Upper lobe of left lung (tissue), 6 donors: ENCODE results near the gene PPP2R5E. TPM values are rescaled to one million over a fixed set of nuclear protein-coding genes. Genes with fewer than 3 reads are reported as not detected.

Source experiments
- ATAC-seq, 2 donors: fragments of 200-7000 bp; cut with Tn5 transposase; one replicate each; pipeline ENCODE4 v1.9.1; 2022; ENCODE audit warnings: mild to moderate bottlenecking in 2 of 2, moderate library complexity in 2 of 2; ENCODE audit not compliant: low FRiP score in 2 of 2
- DNase-seq, 2 donors: peaks; one replicate each; pipeline ENCODE4 v3.0.0-alpha.2; 2019 to 2020
- H3K27ac ChIP-seq, 4 donors: fragments of 200-600 bp; sonication (generic); one replicate each; pipeline ENCODE4 v1.5.1; 2016 to 2019
- H3K27me3 ChIP-seq, 4 donors: fragments of 200-600 bp; sonication (generic); one replicate each; pipeline ENCODE4 v1.5.1; 2017 to 2019
- H3K36me3 ChIP-seq, 4 donors: fragments of 200-600 bp; sonication (generic); one replicate each; pipeline ENCODE4 v1.5.1; 2016 to 2019
- H3K4me1 ChIP-seq, 4 donors: fragments of 200-600 bp; sonication (generic); one replicate each; pipeline ENCODE4 v1.5.1; 2018 to 2019
- H3K4me3 ChIP-seq, 4 donors: fragments of 200-600 bp; sonication (generic); one replicate each; pipeline ENCODE4 v1.5.1; 2017 to 2019; ENCODE audit warnings: mild to moderate bottlenecking in 2 of 4, moderate library complexity in 1 of 4
- H3K9me3 ChIP-seq, 4 donors: fragments of 200-600 bp; sonication (generic); one replicate each; pipeline ENCODE4 v1.5.1; 2018 to 2019
- CTCF ChIP-seq, 6 experiments: fragments of 450-650 bp in 4 of 6; fragments of 200-600 bp in 2 of 6; sonication (generic) in 2 of 6; IDR thresholded peaks; one replicate each; pipeline ENCODE4 v1.5.1; 2016 to 2019; ENCODE audit warnings: antibody characterized with exemption in 6 of 6
- EP300 ChIP-seq, 4 donors: sonication (generic); formaldehyde crosslinking; IDR thresholded peaks; one replicate each; pipeline ENCODE4 v1.5.1; 2017; ENCODE audit warnings: antibody characterized with exemption in 4 of 4, control low read depth in 2 of 4
- POLR2A ChIP-seq, 4 donors: fragments of 450-650 bp; IDR thresholded peaks; one replicate each; pipeline ENCODE4 v1.5.1; 2016 to 2017; ENCODE audit warnings: antibody characterized with exemption in 4 of 4, mild to moderate bottlenecking in 2 of 4
- POLR2AphosphoS5 ChIP-seq, 2 donors: sonication (generic); formaldehyde crosslinking; IDR thresholded peaks; one replicate each; pipeline ENCODE4 v1.5.1; 2017; ENCODE audit warnings: antibody characterized with exemption in 2 of 2
- WGBS, 2 donors: methylation state at CpG; one replicate each; pipeline ENCODE4 v1.1.5; 2017 to 2018; 5-methylcytosine and 5-hydroxymethylcytosine counted together
- total RNA-seq, 6 donors: library from RNA; depleted of rRNA in 4 of 6; stranded (reverse); fragments of >200 nt in 4 of 6; gene quantifications; one replicate each; pipeline versions ENCODE4 v1.1.0 to v1.2.1, GENCODE V29; 2016 to 2021
- donor health status: DM: no; HTN: no; CAD: no; lungs with moderate emphysema.
- donor health status: DM: no; HTN: yes; CAD: no; lungs with severe emphysema.

Gene PPP2R5E
- total RNA-seq, 6 donors from 2014 or later = 10.1 to 42.4 (median 34.5) TPM

GRCh38 chr14:63426838-63427352, 116.3 kb downstream of the PPP2R5E start:
- WGBS, 2 donors = 95 to 96% methylated on average over 6 of the region's 6 CpGs
- TF ChIP-seq CTCF (IDR thresholded peaks at IDR 0.05) (no peak), POLR2AphosphoS5 (IDR thresholded peaks at IDR 0.05) (no peak), EP300 (IDR thresholded peaks at IDR 0.05) (no peak), POLR2A (IDR thresholded peaks at IDR 0.05) (no peak)
- ATAC-seq (no peak), DNase-seq (no peak)
- no peaks in the 10 kb centered on the region for H3K9me3 ChIP-seq
- no peak overlapping the region for H3K27ac ChIP-seq
- peaks cover 0 to 13% (median 7%) of the 10 kb centered on the region in 4 donors for H3K4me1 ChIP-seq
- peaks cover 0 to 2% (median 0%) of the 10 kb centered on the region in 4 donors for H3K36me3 ChIP-seq
- H3K4me3 ChIP-seq = no peak overlapping the region
- H3K27me3 ChIP-seq = no peaks in the 10 kb centered on the region

- Histone ChIP-seq H3K36me3 (peaks cover 0 to 22% (median 2%) of the 10 kb centered on the region in 4 donors), H3K27ac (no peak overlapping the region), H3K4me3 (no peak overlapping the region), H3K27me3 (no peaks in the 10 kb centered on the region), H3K4me1 (peaks cover 0 to 5% (median 0%) of the 10 kb centered on the region in 4 donors), H3K9me3 (no peaks in the 10 kb centered on the region)
- DNase-seq (no peak), ATAC-seq (no peak)
- TF ChIP-seq POLR2AphosphoS5 (IDR thresholded peaks at IDR 0.05) = no peak
- TF ChIP-seq CTCF (IDR thresholded peaks at IDR 0.05) = no peak
- no peak for TF ChIP-seq POLR2A (IDR thresholded peaks at IDR 0.05)
- WGBS, 2 donors = 93 to 98% methylated on average over 4 of the region's 4 CpGs
Measured at GRCh38 chr14:63423889-63424288, 119.3 kb downstream of the PPP2R5E start.

- WGBS, 2 donors = 85 to 92% methylated on average over 2 of the region's 2 CpGs
- no peak overlapping the region for H3K4me3 ChIP-seq
- H3K27ac ChIP-seq = no peak overlapping the region
- H3K9me3 ChIP-seq = no peaks in the 10 kb centered on the region
- peaks cover 0 to 22% (median 2%) of the 10 kb centered on the region in 4 donors for H3K36me3 ChIP-seq
- TF ChIP-seq POLR2A (IDR thresholded peaks at IDR 0.05) (no peak), CTCF (IDR thresholded peaks at IDR 0.05) (no peak), POLR2AphosphoS5 (IDR thresholded peaks at IDR 0.05) (no peak), EP300 (IDR thresholded peaks at IDR 0.05) (no peak)
- no peaks in the 10 kb centered on the region for H3K27me3 ChIP-seq
- peaks cover 0 to 4% (median 0%) of the 10 kb centered on the region in 4 donors for H3K4me1 ChIP-seq
- no peak for ATAC-seq
- no peak for DNase-seq
Measured at GRCh38 chr14:63423381-63423780, 119.8 kb downstream of the PPP2R5E start.

GRCh38 chr14:63421919-63422318, 121.3 kb downstream of the PPP2R5E start:
- H3K36me3 ChIP-seq = peaks cover 0 to 22% (median 2%) of the 10 kb centered on the region in 4 donors
- ATAC-seq (no peak), DNase-seq (no peak)
- TF ChIP-seq EP300 (IDR thresholded peaks at IDR 0.05) (no peak), POLR2AphosphoS5 (IDR thresholded peaks at IDR 0.05) (no peak), POLR2A (IDR thresholded peaks at IDR 0.05) (no peak), CTCF (IDR thresholded peaks at IDR 0.05) (no peak)
- no peak overlapping the region for H3K27ac ChIP-seq
- no peaks in the 10 kb centered on the region for H3K4me1 ChIP-seq
- H3K4me3 ChIP-seq = no peak overlapping the region
- no peaks in the 10 kb centered on the region for H3K27me3 ChIP-seq
- no peaks in the 10 kb centered on the region for H3K9me3 ChIP-seq
- WGBS, 2 donors = 81 to 84% methylated on average over 3 of the region's 3 CpGs

- DNase-seq = no peak
- H3K36me3 ChIP-seq = peaks cover 0 to 22% (median 2%) of the 10 kb centered on the region in 4 donors
- H3K27me3 ChIP-seq = no peaks in the 10 kb centered on the region
- no peaks in the 10 kb centered on the region for H3K9me3 ChIP-seq
- no peak for ATAC-seq
- no peak overlapping the region for H3K4me3 ChIP-seq
- TF ChIP-seq POLR2AphosphoS5 (IDR thresholded peaks at IDR 0.05) (no peak), EP300 (IDR thresholded peaks at IDR 0.05) (no peak), POLR2A (IDR thresholded peaks at IDR 0.05) (no peak), CTCF (IDR thresholded peaks at IDR 0.05) (no peak)
- 89 to 93% methylated on average over 2 of the region's 2 CpGs for WGBS, 2 donors
- no peak overlapping the region for H3K27ac ChIP-seq
- no peaks in the 10 kb centered on the region for H3K4me1 ChIP-seq
Measured at GRCh38 chr14:63421226-63421625, 122.0 kb downstream of the PPP2R5E start.
